ENCODE results near the gene THY1. TPM values are rescaled to one million over a fixed set of nuclear protein-coding genes. Genes with fewer than 3 reads are reported as not detected.
"Not testable (repeated sequence)": the region's sequence is repeated elsewhere in the genome, so short reads cannot be mapped to it uniquely, and the experiment has no call there.

The THY1 gene
- total and polyA plus RNA-seq, 7 donors: 5.3 to 214 (median 59.8) TPM

DNA sequence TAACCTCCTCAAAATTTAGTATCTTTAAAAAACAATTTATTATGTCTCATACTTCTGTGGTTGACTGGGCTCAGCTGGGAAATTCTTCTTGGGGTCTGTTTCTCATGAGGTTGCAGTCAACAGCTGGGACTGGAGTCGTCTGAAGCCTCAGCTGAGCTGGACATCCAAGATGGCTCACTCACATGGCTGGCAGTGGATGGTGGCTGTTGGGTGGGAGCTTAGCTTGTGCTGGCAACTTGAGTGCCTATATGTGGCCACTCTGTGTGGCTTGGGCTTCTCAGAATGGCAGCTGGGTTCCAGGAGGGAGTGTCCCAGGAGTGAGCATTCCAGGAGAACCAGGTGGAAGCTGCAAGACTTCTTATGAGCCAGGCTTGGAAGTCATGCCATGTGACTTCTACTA is 13.2 kb downstream of the THY1 start:
- TF ChIP-seq, protein P1, sequence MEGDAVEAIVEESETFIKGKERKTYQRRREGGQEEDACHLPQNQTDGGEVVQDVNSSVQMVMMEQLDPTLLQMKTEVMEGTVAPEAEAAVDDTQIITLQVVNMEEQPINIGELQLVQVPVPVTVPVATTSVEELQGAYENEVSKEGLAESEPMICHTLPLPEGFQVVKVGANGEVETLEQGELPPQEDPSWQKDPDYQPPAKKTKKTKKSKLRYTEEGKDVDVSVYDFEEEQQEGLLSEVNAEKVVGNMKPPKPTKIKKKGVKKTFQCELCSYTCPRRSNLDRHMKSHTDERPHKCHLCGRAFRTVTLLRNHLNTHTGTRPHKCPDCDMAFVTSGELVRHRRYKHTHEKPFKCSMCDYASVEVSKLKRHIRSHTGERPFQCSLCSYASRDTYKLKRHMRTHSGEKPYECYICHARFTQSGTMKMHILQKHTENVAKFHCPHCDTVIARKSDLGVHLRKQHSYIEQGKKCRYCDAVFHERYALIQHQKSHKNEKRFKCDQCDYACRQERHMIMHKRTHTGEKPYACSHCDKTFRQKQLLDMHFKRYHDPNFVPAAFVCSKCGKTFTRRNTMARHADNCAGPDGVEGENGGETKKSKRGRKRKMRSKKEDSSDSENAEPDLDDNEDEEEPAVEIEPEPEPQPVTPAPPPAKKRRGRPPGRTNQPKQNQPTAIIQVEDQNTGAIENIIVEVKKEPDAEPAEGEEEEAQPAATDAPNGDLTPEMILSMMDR (IDR thresholded peaks at IDR 0.05): no peak
- TF ChIP-seq EP300 (IDR thresholded peaks at IDR 0.05): no peak
- TF ChIP-seq POLR2AphosphoS5 (IDR thresholded peaks at IDR 0.05): no peak
- no peak for TF ChIP-seq POLR2A (IDR thresholded peaks at IDR 0.05)
- H3K27ac ChIP-seq: no peak overlapping the region
- H3K27me3 ChIP-seq: no peaks in the 10 kb centered on the region
- intact Hi-C loops (cut with DNase I): no loop called here
- no peak for DNase-seq
- H3K9me3 ChIP-seq: no peaks in the 10 kb centered on the region
- H3K4me3 ChIP-seq: no peak overlapping the region
- no peaks in the 10 kb centered on the region for H3K4me1 ChIP-seq
- 85 to 88% methylated on average over 1 of the region's 1 CpG for WGBS, 2 donors
- no peaks in the 10 kb centered on the region for H3K36me3 ChIP-seq

- DNase-seq: no peak
- H3K27ac ChIP-seq: no peak overlapping the region
- WGBS, 2 donors: 78 to 85% methylated on average over 3 of the region's 3 CpGs
- no peaks in the 10 kb centered on the region for H3K36me3 ChIP-seq
- intact Hi-C loops (cut with DNase I): no loop called here
- no peaks in the 10 kb centered on the region for H3K4me1 ChIP-seq
- no peak overlapping the region for H3K4me3 ChIP-seq
- H3K9me3 ChIP-seq: peaks cover 0 to 1% (median under 1%) of the 10 kb centered on the region in 4 donors
- TF ChIP-seq, protein P1 (IDR thresholded peaks at IDR 0.05): no peak
- TF ChIP-seq POLR2AphosphoS5 (IDR thresholded peaks at IDR 0.05) (no peak), EP300 (IDR thresholded peaks at IDR 0.05) (no peak), POLR2A (IDR thresholded peaks at IDR 0.05) (no peak)
- H3K27me3 ChIP-seq: no peaks in the 10 kb centered on the region
Observed at GRCh38 chr11:119406005-119406404, 17.0 kb downstream of the THY1 start.

DNA sequence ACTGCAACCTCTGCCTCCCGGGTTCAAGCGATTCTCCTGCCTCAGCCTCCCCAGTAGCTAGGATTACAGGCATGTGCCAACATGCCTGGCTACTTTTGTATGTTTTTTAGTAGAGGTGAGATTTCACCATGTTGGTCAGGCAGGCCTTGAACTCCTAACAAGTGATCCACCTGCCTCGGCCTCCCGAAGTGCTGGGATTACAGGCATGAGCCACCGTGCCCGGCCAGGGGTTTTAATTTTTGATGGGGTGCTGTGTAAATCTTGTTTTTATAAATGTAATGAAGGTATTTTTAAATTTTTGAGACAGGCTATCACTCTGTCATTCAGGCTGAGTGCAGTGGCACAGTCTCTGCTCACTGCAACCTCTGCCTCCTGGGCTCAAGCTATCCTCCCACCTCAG is 17.5 kb downstream of the THY1 start:
- H3K27ac ChIP-seq; H3K27me3 ChIP-seq; intact Hi-C loops (cut with DNase I); H3K4me1 ChIP-seq; DNase-seq; H3K36me3 ChIP-seq; H3K9me3 ChIP-seq; H3K4me3 ChIP-seq: not testable (repeated sequence)
- 96% methylated on average over 6 of the region's 6 CpGs for WGBS, 2 donors

- Histone ChIP-seq H3K9me3 (peaks cover 0 to 11% (median 2%) of the 10 kb centered on the region in 4 donors), H3K36me3 (no peaks in the 10 kb centered on the region), H3K4me1 (no peaks in the 10 kb centered on the region), H3K27me3 (no peaks in the 10 kb centered on the region), H3K27ac (no peak overlapping the region), H3K4me3 (no peak overlapping the region)
- TF ChIP-seq, protein P1 (IDR thresholded peaks at IDR 0.05): no peak
- TF ChIP-seq POLR2AphosphoS5 (IDR thresholded peaks at IDR 0.05) (no peak), POLR2A (IDR thresholded peaks at IDR 0.05) (no peak), EP300 (IDR thresholded peaks at IDR 0.05) (no peak)
- DNase-seq: no peak
- WGBS, 2 donors: 80 to 85% methylated on average over 2 of the region's 2 CpGs
- intact Hi-C loops (cut with DNase I): no loop called here
Observed at GRCh38 chr11:119404872-119405271, 18.1 kb downstream of the THY1 start.

DNA sequence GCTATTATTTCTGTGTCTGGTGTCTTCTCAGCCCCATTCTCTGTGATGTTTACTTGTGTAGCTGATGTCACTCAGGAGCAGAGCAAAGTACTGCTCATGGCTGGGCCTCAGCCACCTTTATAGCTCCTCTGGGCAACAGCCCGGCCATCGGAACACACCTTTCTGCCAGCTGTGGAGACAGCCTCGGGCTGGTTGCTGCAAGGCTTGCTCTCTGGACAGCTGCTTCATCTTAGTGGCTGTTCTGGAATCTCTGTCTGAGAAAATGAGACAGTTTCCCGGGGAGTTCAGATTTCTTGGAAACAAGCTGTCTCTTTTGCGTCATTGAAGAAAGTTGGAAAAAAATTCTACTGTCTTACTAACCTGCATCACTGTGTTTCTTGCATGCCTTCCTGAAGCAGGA is 20.0 kb downstream of the THY1 start:
- peaks cover 0 to 14% (median 5%) of the 10 kb centered on the region in 4 donors for H3K9me3 ChIP-seq
- no peaks in the 10 kb centered on the region for H3K36me3 ChIP-seq
- TF ChIP-seq POLR2A (IDR thresholded peaks at IDR 0.05) (no peak), EP300 (IDR thresholded peaks at IDR 0.05) (no peak), POLR2AphosphoS5 (IDR thresholded peaks at IDR 0.05) (no peak)
- TF ChIP-seq, protein P1 (IDR thresholded peaks at IDR 0.05): no peak
- H3K27ac ChIP-seq: peak overlapping the region in 1 of 4 donors; percentile 38
- no peak overlapping the region for H3K4me3 ChIP-seq
- intact Hi-C loops (cut with DNase I): no loop called here
- H3K4me1 ChIP-seq: no peaks in the 10 kb centered on the region
- no peaks in the 10 kb centered on the region for H3K27me3 ChIP-seq
- no peak for DNase-seq
- 35 to 70% methylated on average over 5 of the region's 5 CpGs for WGBS, 2 donors

Data from sigmoid colon (tissue), 7 donors.